Activated CD4-positive, alpha-beta T cell treated with anti-CD3 and anti-CD28 coated beads for 48 hours (primary cell): ENCODE measurements around the gene GATAD2A.
"Not testable (repeated sequence)": the region's sequence is repeated elsewhere in the genome, so short reads cannot be mapped to it uniquely, and the experiment has no call there.

Experiments
- DNase-seq: peaks from one replicate; pipeline ENCODE4 v3.0.0-alpha.2; 2020

The GATAD2A gene

GRCh38 chr19:19388568-19389555 is 16.6 kb upstream of the GATAD2A start:
- no peak for DNase-seq

- not testable (repeated sequence) for DNase-seq
These were observed 15.8 kb upstream of the GATAD2A start for GRCh38 chr19:19389683-19390082.

- DNase-seq, result not testable (repeated sequence)
These were observed 11.1 kb upstream of the GATAD2A start for GRCh38 chr19:19394333-19394732.

GRCh38 chr19:19399733-19400433 is 5.6 kb upstream of the GATAD2A start:
- no peak for DNase-seq

- no peak for DNase-seq
These were observed 2.7 kb upstream of the GATAD2A start for GRCh38 chr19:19402656-19403372.

GRCh38 chr19:19403373-19403901 is 2.0 kb upstream of the GATAD2A start:
- DNase-seq, result peak; percentile 25

- DNase-seq, result peak; percentile 74
These were observed 749 bp downstream of the GATAD2A start for GRCh38 chr19:19405971-19406877.

GRCh38 chr19:19406878-19407632 is 1.6 kb downstream of the GATAD2A start:
- peak; percentile 73 for DNase-seq

- no peak for DNase-seq
These were observed 2.1 kb downstream of the GATAD2A start for GRCh38 chr19:19407633-19407930.

- DNase-seq, result no peak
These were observed 3.7 kb downstream of the GATAD2A start for GRCh38 chr19:19409205-19409604.

GRCh38 chr19:19409631-19410030 is 4.2 kb downstream of the GATAD2A start:
- no peak for DNase-seq

- peak; percentile 63 for DNase-seq
These were observed 5.4 kb downstream of the GATAD2A start for GRCh38 chr19:19410553-19411550.

- no peak for DNase-seq
These were observed 10.8 kb downstream of the GATAD2A start for GRCh38 chr19:19416280-19416679.

GRCh38 chr19:19417046-19417445 is 11.6 kb downstream of the GATAD2A start:
- DNase-seq, result no peak

GRCh38 chr19:19417628-19418245 is 12.3 kb downstream of the GATAD2A start:
- DNase-seq, result no peak

GRCh38 chr19:19418555-19419260 is 13.2 kb downstream of the GATAD2A start:
- DNase-seq, result no peak

- DNase-seq, result peak; percentile 43
These were observed 15.3 kb downstream of the GATAD2A start for GRCh38 chr19:19420570-19421298.

- no peak for DNase-seq
These were observed 15.8 kb downstream of the GATAD2A start for GRCh38 chr19:19421299-19421696.
